D721Med (cell line): ENCODE measurements around the gene ARRB1.

Source experiments
- DNase-seq: peaks from one replicate; pipeline ENCODE4 v3.0.0; 2011; ENCODE audit warnings: low spot score; ENCODE audit not compliant: insufficient read length
- FAIRE-seq: peaks from 2 replicates; lab custom pipeline; 2011; peaks lifted over from hg19 to GRCh38; lab: Jason Lieb, UNC
- CTCF ChIP-seq: IDR thresholded peaks from 2 replicates; pipeline ENCODE4 v1.5.1; 2012; ENCODE audit warnings: mild to moderate bottlenecking, control low read depth; ENCODE audit not compliant: insufficient read depth; ENCODE audit errors: missing control alignments

ARRB1 gene

GRCh38 chr11:75233754-75234172 is 117.7 kb downstream of the ARRB1 start:
- FAIRE-seq (no peak), DNase-seq (no peak)
- no peak for TF ChIP-seq CTCF

- FAIRE-seq = no peak
- no peak for TF ChIP-seq CTCF
Observed at GRCh38 chr11:75230621-75231020, 120.8 kb downstream of the ARRB1 start.

GRCh38 chr11:75229466-75229865 is 122.0 kb downstream of the ARRB1 start:
- no peak for DNase-seq
- no peak for FAIRE-seq
- TF ChIP-seq CTCF = no peak

More at GRCh38 chr11:75230621-75231020, 120.8 kb downstream of the ARRB1 start:
- no peak for DNase-seq

GRCh38 chr11:75225794-75226193 is 125.7 kb downstream of the ARRB1 start:
- DNase-seq (no peak), FAIRE-seq (no peak)
- no peak for TF ChIP-seq CTCF

- DNase-seq (no peak), FAIRE-seq (no peak)
- TF ChIP-seq CTCF = no peak
Observed at GRCh38 chr11:75223954-75224643, 127.4 kb downstream of the ARRB1 start.

GRCh38 chr11:75219869-75220268 is 131.6 kb downstream of the ARRB1 start:
- FAIRE-seq = no peak
- no peak for DNase-seq
- no peak for TF ChIP-seq CTCF

GRCh38 chr11:75214843-75215242 is 136.6 kb downstream of the ARRB1 start:
- no peak for TF ChIP-seq CTCF
- no peak for DNase-seq
- no peak for FAIRE-seq
